Lower leg skin (tissue), 4 donors: ENCODE results near the gene PSEN2. TPM values are rescaled to one million over a fixed set of nuclear protein-coding genes. Genes with fewer than 3 reads are reported as not detected.

Source experiments
- DNase-seq, 2 donors: peaks; one replicate each; pipeline ENCODE4 v3.0.0-alpha.2; 2019; ENCODE audit warnings: low spot score in 2 of 2
- H3K4me3 ChIP-seq: fragments of 200-600 bp; sonication (generic); 2 replicates; pipeline ENCODE4 v1.5.1; 2017; ENCODE audit warnings: mild to moderate bottlenecking, low read depth; ENCODE audit not compliant: poor library complexity, severe bottlenecking
- CTCF ChIP-seq, 3 donors: fragments of 450-650 bp; IDR thresholded peaks; one replicate each; pipeline ENCODE4 v1.5.1; 2016; ENCODE audit warnings: antibody characterized with exemption in 3 of 3, mild to moderate bottlenecking in 3 of 3, moderate library complexity in 2 of 3
- POLR2A ChIP-seq, 2 donors: fragments of 450-650 bp; IDR thresholded peaks; one replicate each; pipeline ENCODE4 v1.6.1; 2016 to 2017; ENCODE audit warnings: antibody characterized with exemption in 2 of 2, mild to moderate bottlenecking in 1 of 2, moderate library complexity in 1 of 2
- WGBS, 2 donors: methylation state at CpG; one replicate each; pipeline ENCODE4 v1.1.5; 2018; 5-methylcytosine and 5-hydroxymethylcytosine counted together
- intact Hi-C: fragments of 100-400 bp; cut with DNase I; formaldehyde crosslinking; loops from one replicate; pipeline ENCODE4 v1.15.0; 2023; ENCODE audit warnings: low total_unique reads
- total RNA-seq, 4 donors: library from RNA; depleted of rRNA; stranded (reverse); fragments of >200 nt; gene quantifications; one replicate each; pipeline ENCODE4 v1.1.0, GENCODE V29; 2016

PSEN2 gene
- 10 to 100 TPM; 10.9 to 36.0 (median 23.2) TPM for total RNA-seq

- 0 to 1% methylated on average over 27 to 43 of the region's 97 CpGs for WGBS, 2 donors
- H3K4me3 ChIP-seq, result peak within 1 kb of the TSS; percentile 46
- no peak for TF ChIP-seq POLR2A (IDR thresholded peaks at IDR 0.05)
- no peak for TF ChIP-seq CTCF (IDR thresholded peaks at IDR 0.05)
- DNase-seq, result peak; percentile 38 to 93
- intact Hi-C loops, result no loop called here
Observed at GRCh38 chr1:226870401-226871279, at the start of gene PSEN2. PSEN2 (plus strand) TSS chr1:226870616; CDS start chr1:226881908, 11,292 bp downstream.

GRCh38 chr1:226820941-226821718, 49.3 kb upstream of the PSEN2 start:
- DNase-seq, result peak; percentile 88 to 97
- H3K4me3 ChIP-seq, result no peak overlapping the region
- WGBS, 2 donors, result 26 to 33% methylated on average over 8 of the region's 8 CpGs
- TF ChIP-seq CTCF (IDR thresholded peaks at IDR 0.05) (no peak), POLR2A (IDR thresholded peaks at IDR 0.05) (no peak)
- intact Hi-C loops, result loop anchor here (10.0 kb wide), 1 partner anchor 86 kb away; the partner anchor contains the start of gene ITPKB

GRCh38 chr1:226821719-226822085, 48.7 kb upstream of the PSEN2 start:
- no peak for TF ChIP-seq CTCF (IDR thresholded peaks at IDR 0.05)
- no peak for TF ChIP-seq POLR2A (IDR thresholded peaks at IDR 0.05)
- WGBS, 2 donors, result 44 to 64% methylated on average over 1 of the region's 1 CpG
- intact Hi-C loops, result loop anchor here (10.0 kb wide), 1 partner anchor 87 kb away; the partner anchor contains the start of gene ITPKB
- DNase-seq, result no peak
- no peak overlapping the region for H3K4me3 ChIP-seq

GRCh38 chr1:226823643-226824042, 46.8 kb upstream of the PSEN2 start:
- TF ChIP-seq CTCF (IDR thresholded peaks at IDR 0.05) (no peak), POLR2A (IDR thresholded peaks at IDR 0.05) (no peak)
- no peak for DNase-seq
- intact Hi-C loops, result loop anchor here (10.0 kb wide), 1 partner anchor 89 kb away; the partner anchor contains the start of gene ITPKB
- no peak overlapping the region for H3K4me3 ChIP-seq
- 87 to 98% methylated on average over 5 of the region's 5 CpGs for WGBS, 2 donors

- 70 to 76% methylated on average over 9 of the region's 9 CpGs for WGBS, 2 donors
- no peak overlapping the region for H3K4me3 ChIP-seq
- TF ChIP-seq POLR2A (IDR thresholded peaks at IDR 0.05) (no peak), CTCF (IDR thresholded peaks at IDR 0.05) (no peak)
- intact Hi-C loops, result loop anchor here (5.0 to 10.0 kb wide), 3 partner anchors 90 to 203 kb away; partner anchors contain the start of gene ITPKB
- peak in 1 of 2 donors; percentile 75 for DNase-seq
Observed at GRCh38 chr1:226825037-226825745, 45.2 kb upstream of the PSEN2 start.
